ENCODE data around the gene WDR45B.

GRCh38 chr17:82638183-82638773, 10.0 kb downstream of the WDR45B start:
- TF ChIP-seq NFIC (IDR thresholded peaks at IDR 0.05; ENCODE audit: borderline replicate concordance) (no peak), TAF1 (IDR thresholded peaks at IDR 0.05; ENCODE audit: borderline replicate concordance, low read depth, low read length) (no peak), MAX (IDR thresholded peaks at IDR 0.05; ENCODE audit: low read depth) (no peak), PBX3 (IDR thresholded peaks at IDR 0.05) (no peak), CTCF (IDR thresholded peaks at IDR 0.05) (no peak), REST (IDR thresholded peaks at IDR 0.05; ENCODE audit: low read depth, low read length) (no peak), RFX5 (IDR thresholded peaks at IDR 0.05; ENCODE audit: low read length) (no peak)

Data from SK-N-SH (cell line).